Measurements from ENCODE around the gene APC.

The APC gene

DNA sequence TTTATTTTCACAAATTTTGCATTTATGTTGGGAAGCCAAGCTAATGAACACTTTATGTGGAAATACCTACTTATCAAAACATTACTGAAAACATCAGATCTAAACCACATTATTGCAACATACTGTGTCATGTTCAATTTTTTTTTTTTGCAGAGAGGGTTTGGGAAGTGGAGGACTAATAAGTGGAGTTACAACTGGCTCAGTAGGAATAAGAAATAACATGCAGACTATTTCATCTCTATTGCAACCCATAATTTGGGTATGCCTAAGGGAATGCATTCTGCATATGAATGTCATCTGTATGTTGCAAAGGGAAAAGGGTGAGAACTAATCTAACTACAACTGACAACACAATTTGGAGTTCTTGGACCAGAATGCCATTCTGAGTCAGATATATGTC, 41.8 kb downstream of the APC start:
- no peak overlapping the region for H3K27ac ChIP-seq
- TF ChIP-seq ZFX (IDR thresholded peaks at IDR 0.05) (no peak), CTCF (conservative IDR thresholded peaks at IDR 0.05) (no peak)

DNA sequence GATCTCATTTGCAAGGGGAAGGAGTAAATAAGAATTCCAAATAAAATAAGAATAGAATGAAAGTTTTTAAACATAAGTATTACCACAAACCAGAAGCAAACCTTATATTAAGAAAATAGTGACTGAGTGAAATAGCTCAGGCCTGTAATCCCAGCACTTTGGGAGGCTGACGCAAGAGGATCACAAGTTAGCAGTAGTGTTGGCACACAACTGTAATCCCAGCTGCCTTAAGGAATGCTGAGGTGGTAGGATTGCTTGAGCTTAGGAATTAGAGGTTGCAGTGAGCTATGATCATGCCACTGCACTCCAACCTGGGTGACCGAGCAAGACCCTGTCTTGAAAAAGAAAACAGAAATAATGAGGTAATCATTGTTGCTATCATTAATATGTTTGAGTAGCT, 47.0 kb downstream of the APC start:
- H3K27ac ChIP-seq: no peak overlapping the region
- TF ChIP-seq CTCF (conservative IDR thresholded peaks at IDR 0.05) (no peak), ZFX (IDR thresholded peaks at IDR 0.05) (no peak)

GRCh38 chr5:112787261-112787660, 49.6 kb downstream of the APC start:
- no peak for TF ChIP-seq CTCF (conservative IDR thresholded peaks at IDR 0.05)
- TF ChIP-seq ZFX (IDR thresholded peaks at IDR 0.05): no peak

DNA sequence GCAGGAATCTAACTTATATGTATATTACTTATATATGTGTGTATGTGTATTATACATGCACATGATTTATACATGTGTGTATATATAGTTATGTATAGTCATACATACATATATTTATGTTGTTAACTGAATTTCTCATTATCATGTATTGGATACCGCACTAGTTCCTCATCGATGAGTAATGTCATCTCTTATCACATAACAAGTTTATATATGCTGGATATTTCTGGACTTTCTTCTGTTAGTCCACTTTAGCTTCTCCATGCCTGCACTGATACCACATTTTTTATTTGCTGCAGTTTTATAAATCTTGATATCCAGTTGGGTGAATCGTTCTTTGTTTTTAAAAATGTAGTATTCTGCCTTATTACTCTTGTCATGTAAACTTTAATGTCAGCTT, 50.2 kb downstream of the APC start:
- TF ChIP-seq CTCF (conservative IDR thresholded peaks at IDR 0.05): no peak
- no peak for TF ChIP-seq ZFX (IDR thresholded peaks at IDR 0.05)
- H3K27ac ChIP-seq: no peak overlapping the region

More at GRCh38 chr5:112787261-112787660, 49.6 kb downstream of the APC start:
- H3K27ac ChIP-seq: no peak overlapping the region

GRCh38 chr5:112793201-112793600, 55.5 kb downstream of the APC start:
- no peak overlapping the region for H3K27ac ChIP-seq
- TF ChIP-seq CTCF (conservative IDR thresholded peaks at IDR 0.05) (no peak), ZFX (IDR thresholded peaks at IDR 0.05) (no peak)

DNA sequence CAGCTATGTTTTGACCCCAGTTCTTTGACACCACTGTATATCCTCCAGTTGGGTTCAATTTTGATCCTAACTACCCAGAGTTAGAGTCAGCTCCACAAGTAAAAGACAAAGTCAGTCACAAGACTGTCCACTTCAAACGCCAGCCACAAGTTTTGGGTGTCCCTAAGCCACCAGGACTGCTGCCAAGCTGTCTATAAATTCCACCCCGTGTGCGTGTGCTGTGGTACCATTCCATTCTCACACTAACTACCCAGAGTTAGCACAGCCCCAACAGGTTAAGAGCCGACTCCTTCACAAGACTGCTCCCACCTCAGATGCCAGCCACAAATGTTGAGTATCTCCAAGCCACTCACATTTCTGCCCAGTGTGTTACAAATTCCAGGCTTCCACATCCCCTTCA, 56.7 kb downstream of the APC start:
- no peak overlapping the region for H3K27ac ChIP-seq
- TF ChIP-seq ZFX (IDR thresholded peaks at IDR 0.05) (no peak), CTCF (conservative IDR thresholded peaks at IDR 0.05) (no peak)

- H3K27ac ChIP-seq: no peak overlapping the region
- TF ChIP-seq CTCF (conservative IDR thresholded peaks at IDR 0.05) (no peak), ZFX (IDR thresholded peaks at IDR 0.05) (no peak)
Observed at GRCh38 chr5:112795342-112795741, 57.7 kb downstream of the APC start.
